Ovary (tissue), 9 donors: ENCODE data around the gene SMAD1. TPM values are rescaled to one million over a fixed set of nuclear protein-coding genes. Genes with fewer than 3 reads are reported as not detected.

ENCODE experiments used
- DNase-seq, 5 donors: peaks; one replicate each; pipeline ENCODE4 v3.0.0-alpha.2; 2019 to 2020
- H3K27ac ChIP-seq, 2 donors: fragments of 200-600 bp; one replicate each; pipeline versions ENCODE4 v1.5.1 to v1.8.0; 2019 to 2022
- H3K27me3 ChIP-seq: fragments of 200-600 bp; one replicate; pipeline ENCODE4 v1.8.0; 2022
- H3K36me3 ChIP-seq: fragments of 200-600 bp; sonication (generic); one replicate; pipeline ENCODE4 v1.5.1; 2019
- H3K4me1 ChIP-seq: one replicate; pipeline ENCODE4 v1.8.1; 2013; ENCODE audit warnings: mild to moderate bottlenecking, moderate library complexity; ENCODE audit not compliant: insufficient read depth
- H3K4me3 ChIP-seq: fragments of 200-600 bp; sonication (generic); one replicate; pipeline ENCODE4 v1.5.1; 2017
- H3K9me3 ChIP-seq, 2 donors: fragments of 200-600 bp in 1 of 2; sonication (generic) in 1 of 2; one replicate each; pipeline versions ENCODE4 v1.5.1 to v1.8.1; 2013 to 2019; ENCODE audit warnings: mild to moderate bottlenecking in 1 of 2, moderate library complexity in 1 of 2
- CTCF ChIP-seq, 3 donors: fragments of 450-650 bp in 2 of 3; fragments of 200-600 bp in 1 of 3; IDR thresholded peaks; one replicate each; pipeline versions ENCODE4 v1.5.1 to v1.8.0; 2016 to 2022; ENCODE audit warnings: antibody characterized with exemption in 3 of 3, mild to moderate bottlenecking in 1 of 3
- EP300 ChIP-seq: sonication (generic); formaldehyde crosslinking; IDR thresholded peaks from one replicate; pipeline ENCODE4 v1.6.1; 2017; ENCODE audit warnings: antibody characterized with exemption
- POLR2A ChIP-seq: fragments of 450-650 bp; IDR thresholded peaks from one replicate; pipeline ENCODE4 v1.6.1; 2017; ENCODE audit warnings: antibody characterized with exemption, mild to moderate bottlenecking, moderate library complexity
- WGBS, 3 donors: extraction: QIAGEN DNeasy Blood & Tissue Kit in 1 of 3; methylation state at CpG; one replicate each; pipeline versions ENCODE4 v1.1.5 to v1.1.7; 2013 to 2017; 5-methylcytosine and 5-hydroxymethylcytosine counted together
- intact Hi-C, 4 donors: fragments of 100-400 bp; cut with DNase I; formaldehyde crosslinking; loops; one replicate each; pipeline versions ENCODE4 v1.11.0 to v1.15.1; 2022 to 2023
- polyA plus RNA-seq, 2 donors: library from polyadenylated mRNA; stranded (reverse); fragments of 200-250 nt in 1 of 2; fragments of 350-450 nt in 1 of 2; fragmentation: Illumina TruSeq in 1 of 2; extraction: RNeasy Lipid Tissue Mini Kit (QIAGEN cat#74804) in 1 of 2; gene quantifications; one replicate each; pipeline ENCODE4 v1.2.3, GENCODE V29; 2013 to 2014
- total RNA-seq, 7 donors: library from RNA; depleted of rRNA in 2 of 7; stranded (reverse); fragments of >200 nt in 2 of 7; fragmentation: NEBNext Ultra II Directional in 3 of 7; extraction: Animal tissue kit (Norgen Biotek cat#: 25700) in 3 of 7; gene quantifications; one replicate each; pipeline versions ENCODE4 v1.1.0 to v1.2.4, GENCODE V29; 2016 to 2023
- donor health status: DM: no; HTN: no; CAD: no; lungs with moderate emphysema.
- donor health status: DM: no; HTN: no; CAD: no.
- donor health status: Bipolar disorder and iron deficiency.
- donor health status: DM: yes; HTN: yes; CAD: no.
- donor health status: DM: no; HTN: no; CAD: no.
- donor health status: DM: yes; HTN: yes; CAD: no.

SMAD1 gene
- total and polyA plus RNA-seq, 9 donors, result 13.6 to 39.5 (median 19.8) TPM

- Histone ChIP-seq H3K4me1 (peaks cover 2% of the 10 kb centered on the region), H3K27me3 (no peaks in the 10 kb centered on the region), H3K36me3 (no peaks in the 10 kb centered on the region), H3K27ac (no peak overlapping the region), H3K9me3 (no peaks in the 10 kb centered on the region), H3K4me3 (no peak overlapping the region)
- WGBS, 3 donors, result 97 to 99% (median 98%) methylated on average over 3 of the region's 3 CpGs
- no peak for DNase-seq
- TF ChIP-seq EP300 (no peak), POLR2A (no peak), CTCF (IDR thresholded peaks at IDR 0.05) (no peak)
- intact Hi-C loops, result no loop called here
Measured at GRCh38 chr4:145492376-145492775, 10.7 kb downstream of the SMAD1 start.

- DNase-seq, result no peak
- no peak overlapping the region for H3K4me3 ChIP-seq
- WGBS, 3 donors, result 29 to 47% (median 41%) methylated on average over 2 of the region's 2 CpGs
- TF ChIP-seq POLR2A, result no peak
- no peak for TF ChIP-seq CTCF (IDR thresholded peaks at IDR 0.05)
- TF ChIP-seq EP300, result no peak
- intact Hi-C loops, result no loop called here
- H3K27me3 ChIP-seq, result no peaks in the 10 kb centered on the region
- H3K27ac ChIP-seq, result no peak overlapping the region
- H3K9me3 ChIP-seq, result no peaks in the 10 kb centered on the region
- peaks cover 2% of the 10 kb centered on the region for H3K4me1 ChIP-seq
- H3K36me3 ChIP-seq, result no peaks in the 10 kb centered on the region
Measured at GRCh38 chr4:145493166-145493565, 11.5 kb downstream of the SMAD1 start.

DNA sequence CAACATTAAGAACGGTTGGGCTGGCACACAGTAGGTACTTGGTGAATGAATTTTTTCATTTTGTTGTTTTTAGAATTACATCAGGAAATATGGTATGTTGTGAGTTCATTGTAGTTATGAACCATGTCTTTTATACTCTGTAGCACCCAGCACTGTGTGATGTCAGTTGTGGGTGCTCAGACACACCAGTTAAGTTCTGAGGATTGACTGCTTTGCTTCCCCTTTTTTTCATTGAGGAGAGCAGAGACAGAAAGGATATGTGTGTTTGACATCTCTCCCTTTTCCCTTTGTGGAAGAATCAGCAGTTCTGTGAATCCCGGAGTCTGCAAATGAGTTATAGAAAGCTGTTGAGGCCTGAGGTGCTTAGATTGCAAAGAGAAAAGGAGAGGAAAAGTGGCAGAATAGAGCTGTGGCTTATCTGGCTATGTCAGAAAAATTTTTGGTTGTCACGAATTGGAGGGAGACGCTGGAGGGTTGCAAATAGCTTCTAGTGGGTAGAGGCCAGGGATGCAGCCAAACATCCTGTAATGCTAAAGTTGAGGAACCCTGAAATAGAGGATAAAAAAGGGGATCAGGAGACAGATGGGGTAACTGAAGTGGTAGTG lies 13.1 kb downstream of the SMAD1 start:
- WGBS, 3 donors, result 81 to 86% (median 81%) methylated on average over 4 of the region's 4 CpGs
- H3K9me3 ChIP-seq, result no peaks in the 10 kb centered on the region
- no peaks in the 10 kb centered on the region for H3K36me3 ChIP-seq
- peaks cover 2% of the 10 kb centered on the region for H3K4me1 ChIP-seq
- H3K27ac ChIP-seq, result no peak overlapping the region
- no peak overlapping the region for H3K4me3 ChIP-seq
- intact Hi-C loops, result no loop called here
- DNase-seq, result no peak
- TF ChIP-seq POLR2A, result no peak
- TF ChIP-seq EP300, result no peak
- no peak for TF ChIP-seq CTCF (IDR thresholded peaks at IDR 0.05)
- H3K27me3 ChIP-seq, result no peaks in the 10 kb centered on the region

GRCh38 chr4:145496292-145496691 lies 14.6 kb downstream of the SMAD1 start:
- H3K9me3 ChIP-seq, result no peaks in the 10 kb centered on the region
- peaks cover 5% of the 10 kb centered on the region for H3K4me1 ChIP-seq
- no peak for DNase-seq
- no peaks in the 10 kb centered on the region for H3K27me3 ChIP-seq
- intact Hi-C loops, result no loop called here
- no peaks in the 10 kb centered on the region for H3K36me3 ChIP-seq
- 95 to 96% (median 95%) methylated on average over 5 of the region's 5 CpGs for whole genome bisulfite sequencing, 3 donors
- TF ChIP-seq EP300, result no peak
- TF ChIP-seq CTCF (IDR thresholded peaks at IDR 0.05), result no peak
- no peak for TF ChIP-seq POLR2A
- H3K27ac ChIP-seq, result no peak overlapping the region
- no peak overlapping the region for H3K4me3 ChIP-seq
